GM12801 (cell line): ENCODE data around the gene SEC24C.

Source experiments
- CTCF ChIP-seq: IDR thresholded peaks from one replicate; pipeline ENCODE4 v1.5.1; 2011; ENCODE audit warnings: control low read depth; ENCODE audit not compliant: insufficient read length; ENCODE audit errors: extremely low read depth

Gene SEC24C

DNA sequence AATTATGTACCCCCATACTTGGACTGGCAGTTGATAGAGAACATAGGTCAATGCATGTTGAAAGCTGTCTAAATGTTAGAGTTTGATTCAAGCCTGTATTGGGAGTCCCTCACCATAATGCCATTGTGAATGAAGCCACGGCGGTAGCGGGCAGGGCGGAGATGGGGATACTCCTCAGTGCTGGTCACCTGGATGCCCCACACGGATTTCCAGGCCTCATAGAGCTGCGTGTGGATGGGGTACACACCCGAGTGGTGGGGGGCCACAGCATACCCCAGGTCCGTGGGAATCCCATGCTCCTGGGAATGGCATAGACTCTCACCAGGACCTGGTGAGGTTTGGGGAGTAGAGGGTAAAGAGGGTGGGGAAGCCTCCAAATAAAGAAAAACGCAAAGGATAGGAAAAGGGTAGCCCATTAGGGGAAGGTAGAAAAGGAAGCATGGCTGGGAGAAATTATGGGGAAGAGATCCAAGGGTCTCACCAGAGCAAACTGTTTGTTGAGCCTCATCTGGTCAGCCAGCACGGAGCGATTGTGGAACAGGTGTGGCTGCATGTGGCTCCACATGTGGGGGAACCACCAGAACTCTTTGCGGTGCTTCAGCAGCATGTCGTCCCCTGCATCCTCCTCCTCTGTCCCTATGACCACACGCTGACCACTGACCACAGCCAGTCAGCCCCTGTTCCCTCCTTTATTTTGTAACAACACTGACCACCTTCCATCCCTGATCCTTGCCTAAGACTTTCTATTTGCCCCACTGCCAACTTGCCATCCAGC lies 62.2 kb downstream of the SEC24C start:
- TF ChIP-seq CTCF: no peak

DNA sequence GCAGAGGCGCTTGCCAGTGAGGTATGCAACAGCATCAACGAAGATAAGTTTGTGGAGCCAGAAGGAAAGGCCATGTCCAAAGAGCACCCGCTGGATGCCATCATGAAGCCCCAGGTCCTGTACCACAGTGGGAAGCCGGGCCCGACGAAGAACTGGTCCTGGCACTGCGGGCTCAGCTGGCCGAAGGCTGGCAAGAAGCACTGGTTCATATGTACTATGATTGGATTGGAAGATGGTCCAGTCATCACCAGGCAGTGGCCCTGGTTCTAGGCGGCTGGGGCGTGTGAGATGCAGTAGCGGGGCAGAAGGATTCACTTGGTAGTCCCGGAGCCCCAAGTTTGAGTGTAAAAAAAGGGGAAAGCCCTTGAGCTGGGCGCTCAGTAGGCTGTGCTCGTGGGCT lies 63.3 kb downstream of the SEC24C start:
- TF ChIP-seq CTCF: no peak

DNA sequence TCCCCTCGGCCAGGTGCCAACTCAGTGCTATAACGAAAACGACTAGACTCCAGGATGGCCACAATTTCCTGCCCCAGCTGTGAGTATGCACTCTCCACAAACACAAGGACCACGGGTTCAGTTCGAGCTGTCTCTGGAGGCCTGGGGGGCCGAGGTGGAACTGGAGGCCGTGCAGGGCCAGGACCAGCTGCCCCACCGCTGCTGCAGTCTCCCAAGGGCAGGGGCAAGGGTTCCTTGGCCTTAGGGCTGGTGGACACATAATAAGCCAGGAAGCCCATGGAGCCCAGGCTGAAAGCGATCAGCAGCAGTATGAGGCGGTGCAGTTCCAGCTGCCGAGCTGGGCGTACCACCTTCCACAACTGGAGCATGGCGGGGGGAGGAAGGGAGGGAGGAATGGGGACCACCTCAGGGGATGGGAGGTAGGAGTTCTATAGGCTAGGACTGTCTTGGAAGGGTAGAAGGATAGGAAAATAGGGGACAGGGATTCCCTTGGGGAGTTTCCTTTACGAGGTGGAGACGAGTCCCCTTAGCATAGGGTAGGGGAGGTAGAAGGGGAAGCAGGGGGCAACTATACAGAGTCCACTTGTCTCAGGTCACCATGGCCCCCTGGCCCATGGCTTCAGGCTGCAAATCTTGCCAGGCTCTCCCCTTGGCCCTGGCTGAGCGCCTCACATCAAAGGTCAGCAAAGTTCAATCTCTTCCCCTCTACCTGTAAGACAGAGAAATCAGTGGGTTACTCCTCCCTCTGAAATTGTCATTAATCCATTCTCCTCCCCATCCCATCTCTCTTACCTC lies 64.0 kb downstream of the SEC24C start:
- no peak for TF ChIP-seq CTCF

DNA sequence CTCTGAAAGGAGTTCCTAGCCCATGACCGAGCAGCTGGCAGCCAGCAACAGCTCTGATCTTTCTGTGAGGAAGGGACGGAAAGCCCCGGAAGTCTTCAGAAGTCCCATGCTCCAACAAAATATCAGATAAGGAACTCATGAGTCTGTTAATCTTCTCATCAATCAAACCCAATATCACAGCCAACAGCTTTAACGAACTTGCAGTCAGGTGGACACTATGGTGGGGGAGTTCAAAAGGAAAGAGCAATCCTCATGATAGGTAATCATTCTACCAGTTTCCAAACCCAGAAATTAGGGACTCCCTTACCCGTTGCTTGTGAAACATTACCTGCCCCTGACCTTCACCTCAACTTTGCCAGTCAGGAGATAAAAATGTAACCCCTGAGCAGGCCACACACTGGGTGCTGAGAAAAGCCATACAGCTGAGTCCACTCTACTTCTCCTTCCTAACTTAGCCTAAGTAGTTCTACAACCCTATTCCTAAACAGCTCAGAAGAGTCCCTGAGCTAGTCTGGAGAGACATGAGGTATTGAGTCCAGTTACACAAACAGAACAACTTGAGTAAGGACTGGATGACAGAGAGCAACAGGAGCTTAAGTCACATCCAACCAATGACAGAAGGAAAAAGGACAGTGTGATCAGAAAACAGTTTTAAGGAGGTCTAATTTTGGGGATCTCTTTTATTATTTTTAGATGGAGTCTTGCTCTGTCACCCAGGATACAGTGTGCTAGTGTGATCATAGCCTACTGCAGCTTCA lies 65.1 kb downstream of the SEC24C start:
- no peak for TF ChIP-seq CTCF

GRCh38 chr10:73810358-73810734 lies 66.2 kb downstream of the SEC24C start:
- TF ChIP-seq CTCF: no peak

DNA sequence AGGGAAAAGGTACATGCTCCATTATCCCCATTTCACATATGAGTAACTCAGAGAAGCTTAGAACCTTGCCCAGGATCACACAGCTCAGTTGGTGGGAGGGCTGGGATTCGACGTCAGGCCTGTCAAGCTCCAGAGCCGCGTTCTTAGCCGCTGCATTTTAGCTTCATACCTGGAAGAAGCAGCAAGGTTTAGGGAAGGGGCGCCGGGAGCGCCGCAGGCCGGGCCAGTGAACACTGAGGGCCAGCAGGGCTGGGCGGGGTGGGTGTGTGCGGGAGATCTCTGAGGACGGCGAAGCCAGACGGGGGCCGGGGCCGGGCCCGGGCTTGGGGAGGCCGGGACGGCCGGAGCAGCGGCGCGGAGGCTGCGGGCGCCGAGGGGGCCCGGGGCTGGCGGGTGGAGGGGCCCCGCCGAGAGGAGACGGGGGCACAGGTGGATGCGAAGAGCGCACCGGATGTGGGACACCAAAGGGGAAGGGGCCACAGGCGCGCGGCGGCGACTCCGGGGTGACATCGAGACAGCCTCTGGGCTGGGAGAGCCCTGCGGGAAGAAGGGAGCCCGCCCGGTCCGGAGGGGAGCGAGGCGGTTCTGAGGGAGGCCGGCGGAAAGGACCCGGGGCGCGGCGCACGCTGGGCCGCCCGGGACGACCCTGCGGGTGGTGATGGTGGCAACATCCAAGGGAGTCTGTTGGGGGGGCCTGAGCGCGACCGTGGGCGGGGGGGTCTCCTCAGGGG lies 66.7 kb downstream of the SEC24C start:
- TF ChIP-seq CTCF: no peak
